B cell (primary cell): ENCODE results near the gene KRTAP21-3. TPM values are rescaled to one million over a fixed set of nuclear protein-coding genes. Genes with fewer than 3 reads are reported as not detected.

Source experiments
- ATAC-seq: fragments of 200-7000 bp; cut with Tn5 transposase; one replicate; pipeline ENCODE4 v1.10.0; 2021; ENCODE audit warnings: low read depth, mild to moderate bottlenecking, moderate number of reproducible peaks, moderate library complexity
- CTCF ChIA-PET: fragments of 350-600 bp; sonication (Branson Sonifier 250); formaldehyde crosslinking; loops from one replicate; lab custom pipeline; 2021; ENCODE audit warnings: antibody characterized with exemption, inconsistent platforms; lab: Charles Lee
- POLR2A ChIA-PET: fragments of 350-600 bp; sonication (Branson Sonifier 250); formaldehyde crosslinking; loops from one replicate; lab custom pipeline; 2021; ENCODE audit warnings: antibody characterized with exemption; lab: Charles Lee
- DNase-seq: peaks from one replicate; pipeline ENCODE4 v3.0.0; 2013
- H2AFZ ChIP-seq: 2 replicates; pipeline ENCODE4 v1.6.1; 2012; ENCODE audit warnings: mild to moderate bottlenecking, low read depth, low read length; ENCODE audit not compliant: insufficient read depth, poor library complexity, severe bottlenecking
- H3K27ac ChIP-seq, 2 donors: 1 replicate in 1 of 2; 2 replicates in 1 of 2; pipeline ENCODE4 v1.5.1; 2012 to 2013; ENCODE audit warnings: low read length in 2 of 2, mild to moderate bottlenecking in 2 of 2, moderate library complexity in 1 of 2
- H3K27me3 ChIP-seq, 4 experiments: fragments of 200-600 bp in 1 of 4; sonication (generic) in 1 of 4; replicated peaks in 1 of 4; 1 replicate in 2 of 4; 2 replicates in 2 of 4; pipeline versions ENCODE4 v1.6.1 to v1.7.0; 2013 to 2016; ENCODE audit warnings: low read length in 3 of 4, mild to moderate bottlenecking in 2 of 4, mixed read lengths in 1 of 4, moderate library complexity in 1 of 4; ENCODE audit not compliant: insufficient read depth in 4 of 4, control insufficient read depth in 3 of 4; ENCODE audit errors: control extremely low read depth in 1 of 4
- H3K36me3 ChIP-seq, 2 experiments: replicated peaks in 1 of 2; 1 replicate in 1 of 2; 2 replicates in 1 of 2; pipeline versions ENCODE4 v1.6.1 to v1.7.1; 2013; ENCODE audit warnings: low read length in 1 of 2; ENCODE audit not compliant: insufficient read depth in 2 of 2, control insufficient read depth in 1 of 2; ENCODE audit errors: control extremely low read depth in 1 of 2, extremely low read depth in 1 of 2
- H3K4me1 ChIP-seq, 2 donors: fragments of 200-600 bp in 1 of 2; sonication (generic) in 1 of 2; 1 replicate in 1 of 2; 2 replicates in 1 of 2; pipeline versions ENCODE4 v1.5.1 to v1.6.1; 2013 to 2017; ENCODE audit warnings: low read length in 2 of 2; ENCODE audit not compliant: control insufficient read depth in 2 of 2, insufficient read depth in 2 of 2
- H3K4me2 ChIP-seq: replicated peaks from 2 replicates; pipeline ENCODE3; 2012; ENCODE audit warnings: mild to moderate bottlenecking, low read depth, low read length; ENCODE audit not compliant: poor library complexity, severe bottlenecking
- H3K4me3 ChIP-seq, 5 experiments: fragments of 200-600 bp in 1 of 5; sonication (generic) in 1 of 5; 1 replicate in 3 of 5; 2 replicates in 2 of 5; pipeline versions ENCODE4 v1.5.1 to v1.7.0; 2011 to 2016; ENCODE audit warnings: low read length in 4 of 5, mild to moderate bottlenecking in 4 of 5, low read depth in 2 of 5, control low read depth in 1 of 5, moderate library complexity in 1 of 5; ENCODE audit not compliant: insufficient read depth in 1 of 5; ENCODE audit errors: control extremely low read depth in 1 of 5, extremely low read depth in 1 of 5
- H3K79me2 ChIP-seq: fragments of 200-600 bp; sonication (generic); one replicate; pipeline ENCODE4 v1.6.0; 2016; ENCODE audit warnings: low read length; ENCODE audit not compliant: control insufficient read depth, insufficient read depth
- H3K9ac ChIP-seq: fragments of 200-600 bp; sonication (generic); 2 replicates; pipeline ENCODE4 v1.6.1; 2017; ENCODE audit warnings: mild to moderate bottlenecking, low read length, moderate library complexity
- H3K9me3 ChIP-seq, 3 donors: one replicate each; pipeline versions ENCODE4 v1.6.1 to v1.7.1; 2013; ENCODE audit warnings: low read length in 2 of 3; ENCODE audit not compliant: control insufficient read depth in 2 of 3, insufficient read depth in 1 of 3; ENCODE audit errors: control extremely low read depth in 1 of 3
- H4K20me1 ChIP-seq: 2 replicates; pipeline ENCODE4 v1.6.0; 2012; ENCODE audit warnings: mild to moderate bottlenecking, low read length; ENCODE audit not compliant: insufficient read depth, control insufficient read depth, poor library complexity, severe bottlenecking
- H3K27ac Mint-ChIP-seq: one replicate; pipeline ENCODE4 v1.8.0; 2021; ENCODE audit warnings: mixed read lengths
- H3K27me3 Mint-ChIP-seq: one replicate; pipeline ENCODE4 v1.8.0; 2021; ENCODE audit warnings: mixed read lengths
- H3K4me1 Mint-ChIP-seq: one replicate; pipeline ENCODE4 v1.8.0; 2021; ENCODE audit warnings: mixed read lengths
- H3K4me3 Mint-ChIP-seq: one replicate; pipeline ENCODE4 v1.8.0; 2021; ENCODE audit warnings: mixed read lengths
- H3K9me3 Mint-ChIP-seq: one replicate; pipeline ENCODE4 v1.8.0; 2022; ENCODE audit warnings: mixed read lengths; ENCODE audit not compliant: insufficient read depth
- EZH2 ChIP-seq: IDR thresholded peaks from 2 replicates; pipeline ENCODE4 v1.6.1; 2012; ENCODE audit warnings: borderline replicate concordance, low read depth, mild to moderate bottlenecking, moderate library complexity, low read length; ENCODE audit not compliant: insufficient read depth, poor library complexity, severe bottlenecking
- WGBS: methylation state at CpG from one replicate; pipeline ENCODE4 v1.1.5; 2013; ENCODE audit warnings: missing lambda C conversion rate; ENCODE audit not compliant: insufficient coverage; 5-methylcytosine and 5-hydroxymethylcytosine counted together
- intact Hi-C: fragments of 100-400 bp; cut with micrococcal nuclease; formaldehyde crosslinking; loops from one replicate; pipeline ENCODE4 v1.10.0; 2022
- polyA minus RNA-seq: library from RNA; depleted of rRNA, polyadenylated mRNA; stranded (reverse); fragments of >200 nt; gene quantifications from 2 replicates; pipeline ENCODE4 v1.2.3, GENCODE V29; 2012
- polyA plus RNA-seq: library from polyadenylated mRNA; depleted of rRNA; stranded (reverse); fragments of >200 nt; gene quantifications from 2 replicates; pipeline ENCODE4 v1.2.3, GENCODE V29; 2012
- total RNA-seq, 2 donors: library from RNA; stranded (reverse); fragments of 120-200 nt in 1 of 2; gene quantifications; 1 replicate in 1 of 2; 2 replicates in 1 of 2; pipeline versions ENCODE4 v1.2.3 to v1.2.4, GENCODE V29; 2013 to 2022
- TF ChIP-seq, protein P1 (sequence below): fragments of 200-600 bp; IDR thresholded peaks from one replicate; pipeline ENCODE4 v1.8.0; 2022; ENCODE audit warnings: antibody characterized with exemption, mild to moderate bottlenecking

Gene KRTAP21-3
- total RNA-seq: not detected in 2 replicates
- not detected for total RNA-seq (2013)
- polyA plus RNA-seq: not detected in 2 replicates
- not detected in 2 replicates for polyA minus RNA-seq

GRCh38 chr21:30718239-30718909 is at the start of gene KRTAP21-3:
TSS of gene KRTAP21-3 (minus strand) at chr21:30718777. CDS start at chr21:30718759, 18 bp downstream.
- Histone ChIP-seq H3K4me2 (no peak within 1 kb of the TSS), H3K27me3 (no peaks in the 10 kb centered on the region), H3K27ac (no peak within 1 kb of the TSS), H3K9ac (no peak within 1 kb of the TSS), H3K9me3 (no peaks in the 10 kb centered on the region), H4K20me1 (no peaks in the 10 kb centered on the region), H3K79me2 (no peaks in the 10 kb centered on the region), H3K4me1 (no peaks in the 10 kb centered on the region), H3K4me3 (no peak within 1 kb of the TSS), H2AFZ (no peak within 1 kb of the TSS), H3K36me3 (no peaks in the 10 kb centered on the region)
- H3K9me3 Mint-ChIP-seq: peaks cover 6% of the 10 kb centered on the region
- no peaks in the 10 kb centered on the region for H3K4me1 Mint-ChIP-seq
- no peak for ATAC-seq
- POLR2A ChIA-PET: no interaction called here
- no peaks in the 10 kb centered on the region for H3K27me3 Mint-ChIP-seq
- no peak for DNase-seq
- no peak within 1 kb of the TSS for H3K27ac Mint-ChIP-seq
- TF ChIP-seq, protein P1, sequence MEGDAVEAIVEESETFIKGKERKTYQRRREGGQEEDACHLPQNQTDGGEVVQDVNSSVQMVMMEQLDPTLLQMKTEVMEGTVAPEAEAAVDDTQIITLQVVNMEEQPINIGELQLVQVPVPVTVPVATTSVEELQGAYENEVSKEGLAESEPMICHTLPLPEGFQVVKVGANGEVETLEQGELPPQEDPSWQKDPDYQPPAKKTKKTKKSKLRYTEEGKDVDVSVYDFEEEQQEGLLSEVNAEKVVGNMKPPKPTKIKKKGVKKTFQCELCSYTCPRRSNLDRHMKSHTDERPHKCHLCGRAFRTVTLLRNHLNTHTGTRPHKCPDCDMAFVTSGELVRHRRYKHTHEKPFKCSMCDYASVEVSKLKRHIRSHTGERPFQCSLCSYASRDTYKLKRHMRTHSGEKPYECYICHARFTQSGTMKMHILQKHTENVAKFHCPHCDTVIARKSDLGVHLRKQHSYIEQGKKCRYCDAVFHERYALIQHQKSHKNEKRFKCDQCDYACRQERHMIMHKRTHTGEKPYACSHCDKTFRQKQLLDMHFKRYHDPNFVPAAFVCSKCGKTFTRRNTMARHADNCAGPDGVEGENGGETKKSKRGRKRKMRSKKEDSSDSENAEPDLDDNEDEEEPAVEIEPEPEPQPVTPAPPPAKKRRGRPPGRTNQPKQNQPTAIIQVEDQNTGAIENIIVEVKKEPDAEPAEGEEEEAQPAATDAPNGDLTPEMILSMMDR: no peak
- no peak for TF ChIP-seq EZH2
- intact Hi-C loops: no loop called here
- no CpG with 5 or more reads among the region's 3 CpGs for WGBS
- CTCF ChIA-PET: no interaction called here
- H3K4me3 Mint-ChIP-seq: no peak within 1 kb of the TSS

DNA sequence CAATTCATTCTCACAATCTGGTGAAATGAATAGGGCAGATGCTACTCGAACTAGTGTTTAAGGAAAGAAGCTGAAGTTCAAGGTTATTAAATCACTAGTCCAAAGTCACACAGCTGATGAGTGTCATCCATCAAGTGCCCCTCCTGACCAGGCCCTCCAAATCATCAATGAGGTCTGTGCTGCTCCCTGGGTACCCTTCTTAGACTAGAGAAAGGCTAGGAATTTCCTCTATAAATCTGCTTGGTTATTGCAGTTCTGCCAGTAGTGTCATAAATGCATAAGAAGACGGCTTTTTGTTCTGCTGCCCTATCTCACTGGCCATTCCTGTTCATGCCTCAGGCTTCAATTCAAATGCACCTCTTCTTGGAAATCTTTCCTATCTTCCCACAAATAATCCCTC is 42.2 kb upstream of the KRTAP21-3 start:
- H3K4me1 ChIP-seq: no peaks in the 10 kb centered on the region
- TF ChIP-seq EZH2: no peak
- TF ChIP-seq, protein P1: no peak
- H3K27me3 ChIP-seq: no peaks in the 10 kb centered on the region
- H3K27ac ChIP-seq: no peak overlapping the region
- H4K20me1 ChIP-seq: no peaks in the 10 kb centered on the region
- intact Hi-C loops: no loop called here
- Mint-ChIP-seq H3K4me1 (no peaks in the 10 kb centered on the region), H3K9me3 (peaks cover 3% of the 10 kb centered on the region), H3K27me3 (no peaks in the 10 kb centered on the region), H3K27ac (no peak overlapping the region), H3K4me3 (no peak overlapping the region)
- no CpG with 5 or more reads among the region's 2 CpGs for WGBS
- no peaks in the 10 kb centered on the region for H3K9me3 ChIP-seq
- H2AFZ ChIP-seq: no peak overlapping the region
- CTCF ChIA-PET: no interaction called here
- no peak for DNase-seq
- H3K36me3 ChIP-seq: no peaks in the 10 kb centered on the region
- H3K9ac ChIP-seq: no peak overlapping the region
- no peak overlapping the region for H3K4me3 ChIP-seq
- ATAC-seq: no peak
- H3K79me2 ChIP-seq: no peaks in the 10 kb centered on the region
- no peak overlapping the region for H3K4me2 ChIP-seq
- POLR2A ChIA-PET: no interaction called here
